T-helper 1 cell treated with Interleukin-12 subunit alpha and Interleukin-12 subunit beta and Interleukin-4 antibody, amounts not matched to agents 30 ng/mL and 1 ng/mL, for 36 hours (primary cell): ENCODE results near the gene INPP5A. TPM values are rescaled to one million over a fixed set of nuclear protein-coding genes. Genes with fewer than 3 reads are reported as not detected.

ENCODE experiments used
- intact Hi-C: fragments of 100-400 bp; cut with micrococcal nuclease; formaldehyde crosslinking; loops from one replicate; pipeline ENCODE4 v1.15.1; 2024
- total RNA-seq: library from RNA; stranded (reverse); gene quantifications from 2 replicates; pipeline ENCODE4 v1.2.3, GENCODE V29; 2022

Gene INPP5A
- total RNA-seq, 1 donor from 2014 or later: 19.0 TPM

- intact Hi-C loops: no loop called here
These were observed 267.3 kb downstream of the INPP5A start for GRCh38 chr10:132804785-132805426.

- intact Hi-C loops: no loop called here
These were observed 268.0 kb downstream of the INPP5A start for GRCh38 chr10:132805599-132805998.

DNA sequence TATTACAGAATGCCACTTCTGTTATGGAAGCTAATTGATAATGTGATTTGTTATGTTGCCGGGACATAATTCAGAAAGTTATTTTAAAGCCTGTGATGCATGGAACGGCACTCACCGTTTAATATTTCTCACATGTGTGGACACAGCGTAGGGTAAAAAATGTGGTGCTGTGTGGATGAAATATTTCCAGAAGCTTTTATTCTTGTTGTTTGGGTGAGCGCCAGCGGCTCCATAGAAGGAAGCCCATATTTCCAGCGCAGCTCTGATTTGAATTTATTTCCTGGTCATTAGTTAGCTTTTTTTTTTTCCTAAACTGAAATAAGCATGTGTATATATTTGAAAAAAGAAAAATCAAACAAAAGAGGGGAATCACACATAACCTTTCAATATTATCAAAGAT, 268.5 kb downstream of the INPP5A start:
- intact Hi-C loops: no loop called here

- intact Hi-C loops: no loop called here
These were observed 269.0 kb downstream of the INPP5A start for GRCh38 chr10:132806561-132807003.

DNA sequence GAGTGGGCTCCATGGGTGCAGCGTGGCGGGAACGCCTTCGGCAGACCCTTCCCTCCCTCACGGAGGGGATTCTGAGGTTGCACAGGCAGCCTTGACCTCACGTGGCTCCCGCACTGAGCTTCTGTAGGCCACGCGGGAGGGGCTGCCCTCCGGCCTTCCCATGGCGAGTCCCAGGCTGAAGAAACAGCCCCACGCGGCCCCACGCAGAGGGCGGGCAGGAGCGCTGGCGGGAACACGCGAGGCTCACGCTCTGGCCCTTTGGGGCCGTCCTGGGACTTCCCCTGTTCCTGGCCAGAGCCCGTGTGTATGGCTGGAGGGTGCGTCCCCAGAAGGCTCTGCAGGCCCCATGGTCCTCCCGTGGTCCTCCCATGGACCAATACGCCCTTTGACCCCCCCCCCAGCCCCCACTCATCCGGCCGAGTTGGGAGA, 270.0 kb downstream of the INPP5A start:
- intact Hi-C loops: no loop called here

DNA sequence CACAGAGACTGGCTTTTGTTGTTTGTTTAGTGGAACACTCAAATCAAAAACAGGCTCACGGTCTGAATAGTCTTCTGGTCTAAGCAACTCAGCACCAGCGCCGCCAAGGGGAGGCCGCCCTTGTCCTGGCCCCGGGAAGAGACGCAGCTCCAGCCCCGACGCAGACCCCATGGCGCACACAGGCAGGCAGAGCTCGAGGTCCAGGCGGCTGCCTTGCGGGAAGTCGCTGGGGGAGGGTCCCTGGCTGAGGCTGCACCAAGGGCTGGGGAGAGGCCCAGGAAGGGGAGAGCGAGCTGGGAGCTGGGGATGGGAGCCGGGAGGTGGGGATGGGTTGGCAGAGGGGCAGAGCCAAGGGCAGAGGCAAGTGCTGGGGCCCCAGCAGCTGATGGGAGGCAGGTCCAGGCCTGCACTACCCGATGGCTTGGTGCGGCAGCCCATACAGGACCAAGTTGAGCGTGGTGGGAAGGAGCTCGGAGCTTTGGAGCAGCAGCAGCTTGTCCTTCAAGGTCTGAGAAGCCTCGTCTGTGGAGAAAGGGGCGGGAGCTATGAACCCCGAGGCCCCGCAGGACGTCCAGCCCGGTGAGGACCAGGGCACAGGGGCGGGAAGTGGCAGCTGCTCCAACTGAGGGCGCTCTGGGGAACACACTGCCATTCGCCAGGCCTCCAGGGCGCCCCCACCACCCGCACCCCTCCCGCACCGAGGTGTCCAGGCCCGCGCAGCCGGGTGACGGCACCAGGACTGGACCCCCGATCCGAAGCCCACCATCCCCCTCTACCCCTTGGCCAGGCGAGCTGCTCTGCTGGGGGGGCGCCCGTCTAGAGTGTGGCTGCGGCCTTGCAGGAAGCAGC, 271.0 kb downstream of the INPP5A start:
- intact Hi-C loops: no loop called here

DNA sequence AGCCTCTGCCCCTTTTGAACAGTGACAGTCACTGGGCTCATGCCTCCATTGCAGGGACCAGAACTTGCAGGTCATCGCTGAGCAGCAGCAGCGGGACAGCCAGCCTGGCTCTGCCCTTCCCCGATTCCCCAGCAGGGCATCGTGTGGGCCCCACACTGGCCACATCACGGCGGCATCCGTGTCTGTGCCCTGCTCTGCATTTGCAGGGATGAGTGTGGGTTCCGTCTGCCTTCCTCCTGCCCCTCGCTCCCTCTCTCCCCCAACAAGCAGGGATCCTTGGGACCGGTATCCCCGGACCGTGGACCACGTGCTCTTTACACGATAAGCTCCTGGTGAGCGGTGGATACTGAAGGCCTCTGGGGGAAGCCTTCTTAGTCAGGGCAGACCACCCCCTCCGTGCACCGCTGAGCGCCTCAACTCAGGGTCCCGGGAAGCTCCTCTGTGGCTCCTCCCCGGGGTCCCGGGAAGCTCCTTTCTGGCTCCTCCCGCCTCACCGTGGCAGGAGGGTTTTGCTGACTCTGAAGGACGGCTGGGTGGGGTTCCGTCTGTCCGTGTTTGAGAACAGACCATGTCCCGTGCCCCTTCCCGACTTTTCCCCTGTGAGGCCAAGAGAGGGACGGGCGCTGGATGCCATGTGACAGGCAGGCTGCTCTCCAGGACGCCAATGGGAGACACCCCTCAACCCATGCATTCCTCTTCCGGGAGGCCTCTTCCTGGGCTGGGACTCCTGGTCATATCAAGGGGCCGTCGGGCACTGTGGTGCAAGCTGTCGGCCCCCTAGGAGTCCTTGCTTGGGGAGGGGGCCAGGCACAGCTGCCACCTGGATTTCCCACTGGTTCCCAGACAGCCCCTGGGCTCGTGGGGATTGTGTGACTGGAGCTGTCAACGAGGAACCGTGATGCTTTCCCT, 271.9 kb downstream of the INPP5A start:
- intact Hi-C loops: no loop called here

GRCh38 chr10:132810141-132810806, 272.7 kb downstream of the INPP5A start:
- intact Hi-C loops: no loop called here

DNA sequence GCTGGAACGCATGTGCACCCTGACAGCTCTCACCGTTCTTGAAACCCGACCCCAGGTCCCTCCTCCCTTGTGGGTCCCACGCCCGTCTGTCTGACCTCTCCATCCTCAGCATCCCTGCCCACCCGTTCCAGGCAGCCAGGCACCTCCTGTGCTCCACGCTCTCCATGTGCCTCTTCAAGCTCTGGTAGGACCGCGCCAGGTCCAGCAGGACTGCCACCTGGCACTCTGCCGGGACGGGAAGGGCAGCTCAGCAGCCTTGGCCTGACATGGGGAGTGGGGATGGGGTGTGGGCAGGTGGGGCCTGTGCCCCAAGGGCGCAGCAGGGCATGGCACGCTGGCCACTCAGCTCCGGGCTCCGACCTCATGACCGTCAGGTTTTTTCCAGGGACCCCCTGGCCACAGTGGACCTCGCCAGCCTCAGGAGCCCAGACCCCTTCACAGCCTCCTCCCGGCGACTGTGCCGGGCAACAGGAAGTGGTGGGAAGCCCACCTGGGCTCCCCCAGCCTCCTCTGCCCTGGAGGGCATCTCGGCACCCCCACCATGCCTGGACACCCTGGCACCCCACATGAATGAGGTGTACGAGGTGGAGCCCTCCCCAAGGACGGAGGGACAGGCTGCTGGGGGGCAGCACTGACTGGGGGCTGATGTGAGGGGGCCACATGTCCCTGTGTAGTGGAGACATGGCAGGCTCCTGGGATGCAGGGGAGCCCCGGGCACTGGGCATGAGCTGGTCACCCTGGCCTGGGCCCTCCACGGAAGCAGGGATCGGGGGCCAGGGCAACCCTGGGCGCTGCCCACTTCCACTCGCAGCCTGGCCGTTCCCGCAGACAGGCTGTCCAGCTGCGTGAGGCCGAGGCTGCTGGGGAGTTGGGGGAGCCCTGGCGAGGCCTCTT, 273.5 kb downstream of the INPP5A start:
- intact Hi-C loops: no loop called here

GRCh38 chr10:132811891-132812481, 274.4 kb downstream of the INPP5A start:
- intact Hi-C loops: no loop called here

DNA sequence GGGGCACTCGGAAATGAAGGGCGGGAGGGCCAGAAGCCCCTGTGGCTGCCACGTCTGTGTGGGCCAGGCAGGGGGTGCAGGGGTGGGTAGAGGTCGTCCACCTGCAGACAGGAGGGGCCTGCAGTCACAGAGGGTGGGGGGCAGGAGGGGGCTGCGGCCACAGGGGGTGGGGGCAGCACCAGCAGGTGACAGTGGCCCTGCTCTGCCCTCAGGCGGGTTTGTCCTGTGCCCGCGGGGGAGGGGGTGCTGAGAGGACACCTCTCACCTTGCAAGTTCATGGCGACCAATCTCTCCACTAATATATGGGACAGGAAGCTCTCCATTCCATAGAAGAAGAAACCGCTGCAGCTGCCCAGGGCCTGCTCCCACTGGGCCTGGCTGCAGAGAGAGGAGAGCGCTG, 274.9 kb downstream of the INPP5A start:
- intact Hi-C loops: no loop called here

GRCh38 chr10:132813001-132813401, 275.4 kb downstream of the INPP5A start:
- intact Hi-C loops: no loop called here

- intact Hi-C loops: no loop called here
These were observed 276.2 kb downstream of the INPP5A start for GRCh38 chr10:132813560-132814468.

DNA sequence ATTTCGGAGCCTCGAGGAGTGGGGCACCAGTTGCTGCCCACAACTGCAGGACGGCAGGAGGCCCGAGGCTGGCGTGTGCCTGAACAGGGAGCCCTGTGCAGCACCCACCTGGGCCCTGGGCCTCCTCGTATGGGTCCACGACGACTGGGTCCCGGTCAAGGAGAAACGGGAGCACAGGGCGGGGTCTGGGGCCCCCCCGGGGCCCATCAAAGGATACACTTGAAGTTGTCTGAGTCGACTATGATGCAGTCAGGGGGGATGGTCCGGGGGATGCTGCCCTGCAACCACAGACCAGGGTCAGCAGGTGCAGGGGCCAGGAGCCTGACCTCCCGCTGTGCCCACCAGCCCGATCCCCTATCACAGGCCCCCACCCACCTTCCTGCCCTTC, 276.9 kb downstream of the INPP5A start:
- intact Hi-C loops: no loop called here

DNA sequence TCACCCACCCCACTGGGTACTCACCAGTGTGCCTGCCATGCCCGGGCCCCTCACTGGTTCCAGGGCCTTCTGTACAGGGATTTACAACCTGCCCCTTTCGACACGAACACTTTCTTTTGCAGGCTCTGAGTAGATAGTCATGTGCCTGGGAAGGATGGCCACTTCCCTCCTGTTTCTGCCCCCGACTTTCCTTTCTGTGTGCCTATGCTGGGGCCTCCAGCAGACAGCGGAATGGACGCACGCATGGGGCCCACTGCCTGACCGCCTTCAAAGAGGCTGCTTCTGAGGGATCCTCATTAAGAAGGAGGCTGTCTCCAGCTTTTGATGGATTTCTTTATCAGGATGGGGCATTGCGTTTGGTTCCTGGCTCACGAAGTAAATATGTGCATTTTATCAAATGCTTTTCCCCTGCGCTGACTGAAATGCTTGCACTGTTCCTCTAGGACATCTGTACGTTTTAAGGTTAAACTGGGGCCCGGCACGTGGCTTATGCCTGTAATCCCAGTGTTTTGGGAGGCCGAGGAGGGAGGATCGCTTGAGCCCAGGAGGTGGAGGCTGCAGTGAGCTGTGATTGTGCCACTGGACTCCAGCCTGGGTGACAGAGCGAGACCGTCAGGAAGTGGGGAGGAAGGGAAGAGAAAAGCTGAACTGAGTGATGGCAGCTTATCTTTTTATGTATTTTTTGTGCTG, 277.7 kb downstream of the INPP5A start:
- intact Hi-C loops: no loop called here

GRCh38 chr10:132816718-132817117, 279.1 kb downstream of the INPP5A start:
- intact Hi-C loops: no loop called here

DNA sequence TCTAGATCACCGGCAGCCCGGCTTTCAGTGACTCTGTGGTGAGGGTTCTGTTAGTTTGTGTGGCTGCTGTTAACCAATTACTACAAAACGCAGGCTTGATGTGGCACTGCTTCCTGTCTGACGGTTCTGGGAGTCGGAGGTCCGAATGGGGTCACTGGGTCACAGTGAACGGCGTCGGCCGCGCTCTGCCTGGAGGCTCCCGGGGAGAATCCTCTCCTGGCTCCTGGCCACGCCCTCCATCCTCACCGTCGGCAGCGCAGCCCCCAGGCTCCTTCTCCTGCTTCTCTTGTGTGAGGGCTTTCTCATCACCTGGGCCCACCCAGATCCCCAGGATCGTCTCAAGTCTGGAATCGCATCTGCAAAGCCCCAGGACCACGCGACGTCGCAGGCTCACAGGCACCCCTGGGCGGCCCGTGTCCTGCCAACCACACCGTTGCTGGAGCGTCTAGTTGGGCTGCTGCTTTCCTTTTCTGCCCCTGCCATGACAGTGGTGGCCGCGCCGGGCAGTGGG, 280.2 kb downstream of the INPP5A start:
- intact Hi-C loops: no loop called here

DNA sequence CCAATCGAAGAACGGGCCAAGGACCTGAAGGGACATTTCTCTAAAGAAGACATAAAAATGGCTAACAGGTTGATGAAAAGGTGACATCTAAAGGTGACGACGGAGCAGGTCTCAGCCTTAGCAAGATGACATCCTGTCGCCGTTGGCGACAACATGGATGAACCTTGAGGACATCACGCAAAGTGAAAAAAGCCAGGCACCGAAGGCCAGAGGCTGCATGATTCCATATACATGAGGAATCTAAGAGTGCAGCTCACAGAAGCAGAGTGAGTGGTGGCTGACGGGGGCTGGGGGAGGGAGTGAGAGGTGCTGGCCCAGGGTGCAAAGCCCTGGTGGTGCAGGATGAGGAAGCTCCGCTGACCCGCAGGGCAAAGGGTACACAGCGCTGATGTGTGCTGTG, 282.5 kb downstream of the INPP5A start:
- intact Hi-C loops: no loop called here
